H9 (cell line): Measurements from ENCODE around the gene RAC2. TPM values are rescaled to one million over a fixed set of nuclear protein-coding genes. Genes with fewer than 3 reads are reported as not detected.

ENCODE experiments used
- DNase-seq: peaks from one replicate; pipeline ENCODE4 v3.0.0-alpha.2; 2017
- H2AFZ ChIP-seq: one replicate; pipeline ENCODE4 v1.6.1; 2013; ENCODE audit warnings: mild to moderate bottlenecking, low read length, control low read depth, moderate library complexity
- H2AK5ac ChIP-seq: 2 replicates; pipeline ENCODE4 v1.6.1; 2013; ENCODE audit warnings: low read length, control low read depth, mixed read lengths; ENCODE audit not compliant: insufficient read length
- H2BK120ac ChIP-seq: one replicate; pipeline ENCODE4 v1.6.1; 2013; ENCODE audit warnings: low read depth, mild to moderate bottlenecking, low read length, control low read depth, inconsistent platforms; ENCODE audit not compliant: poor library complexity, severe bottlenecking
- H2BK12ac ChIP-seq: 2 replicates; pipeline ENCODE4 v1.6.1; 2013; ENCODE audit warnings: low read length, control low read depth, mixed read lengths, low read depth; ENCODE audit not compliant: insufficient read length
- H2BK15ac ChIP-seq: 2 replicates; pipeline ENCODE4 v1.6.1; 2013; ENCODE audit warnings: low read depth, low read length, control low read depth
- H2BK20ac ChIP-seq: one replicate; pipeline ENCODE4 v1.6.1; 2013; ENCODE audit warnings: low read depth, mild to moderate bottlenecking, low read length, control low read depth, inconsistent platforms; ENCODE audit not compliant: poor library complexity, severe bottlenecking
- H2BK5ac ChIP-seq: 2 replicates; pipeline ENCODE4 v1.6.1; 2013; ENCODE audit warnings: low read length, control low read depth, mixed read lengths; ENCODE audit not compliant: insufficient read length
- H3K14ac ChIP-seq: 2 replicates; pipeline ENCODE4 v1.6.1; 2013; ENCODE audit warnings: low read length, control low read depth; ENCODE audit not compliant: insufficient read depth
- H3K18ac ChIP-seq: 2 replicates; pipeline ENCODE4 v1.6.1; 2013; ENCODE audit warnings: low read depth, mild to moderate bottlenecking, mixed read lengths, low read length, control low read depth; ENCODE audit not compliant: insufficient read length
- H3K23ac ChIP-seq: 2 replicates; pipeline ENCODE4 v1.6.1; 2013; ENCODE audit warnings: low read length, control low read depth, mixed read lengths, low read depth; ENCODE audit not compliant: insufficient read length
- H3K23me2 ChIP-seq: 2 replicates; pipeline ENCODE4 v1.6.1; 2013; ENCODE audit warnings: low read depth, mild to moderate bottlenecking, mixed read lengths, low read length, control low read depth; ENCODE audit not compliant: insufficient read length, poor library complexity, severe bottlenecking
- H3K27ac ChIP-seq: 2 replicates; pipeline ENCODE4 v1.5.1; 2013; ENCODE audit warnings: low read length, control low read depth, mixed read lengths, low read depth; ENCODE audit not compliant: insufficient read length
- H3K27me3 ChIP-seq: 2 replicates; pipeline ENCODE4 v1.6.1; 2013; ENCODE audit warnings: low read length, control low read depth, inconsistent platforms; ENCODE audit not compliant: insufficient read depth
- H3K4ac ChIP-seq: 2 replicates; pipeline ENCODE4 v1.6.1; 2013; ENCODE audit warnings: low read depth, mild to moderate bottlenecking, control low read depth, inconsistent platforms, low read length, moderate library complexity
- H3K4me1 ChIP-seq: 2 replicates; pipeline ENCODE4 v1.6.1; 2013; ENCODE audit warnings: low read length, control low read depth, inconsistent platforms; ENCODE audit not compliant: insufficient read depth
- H3K4me2 ChIP-seq: 2 replicates; pipeline ENCODE4 v1.6.1; 2013; ENCODE audit warnings: low read length, control low read depth, mixed read lengths; ENCODE audit not compliant: insufficient read length, insufficient read depth
- H3K56ac ChIP-seq: 2 replicates; pipeline ENCODE4 v1.6.1; 2013; ENCODE audit warnings: low read depth, mild to moderate bottlenecking, mixed read lengths, low read length, control low read depth; ENCODE audit not compliant: insufficient read length
- H3K79me1 ChIP-seq: 2 replicates; pipeline ENCODE4 v1.6.1; 2013; ENCODE audit warnings: low read depth, mild to moderate bottlenecking, moderate library complexity, low read length, control low read depth, inconsistent platforms; ENCODE audit not compliant: insufficient read depth, poor library complexity, severe bottlenecking
- H3K79me2 ChIP-seq: 2 replicates; pipeline ENCODE4 v1.6.1; 2013; ENCODE audit warnings: low read length, control low read depth, inconsistent platforms; ENCODE audit not compliant: insufficient read depth
- H3K9ac ChIP-seq: 2 replicates; pipeline ENCODE4 v1.6.1; 2013; ENCODE audit warnings: low read length, control low read depth, mixed read lengths; ENCODE audit not compliant: insufficient read length; ENCODE audit errors: extremely low read depth
- H3K9me3 ChIP-seq: one replicate; pipeline ENCODE4 v1.6.1; 2013; ENCODE audit warnings: low read depth, low read length, inconsistent platforms; ENCODE audit not compliant: control insufficient read depth
- H3T11ph ChIP-seq: one replicate; pipeline ENCODE4 v1.6.1; 2013; ENCODE audit warnings: mild to moderate bottlenecking, low read length, control low read depth, inconsistent platforms
- H4K20me1 ChIP-seq: one replicate; pipeline ENCODE4 v1.6.1; 2013; ENCODE audit not compliant: control insufficient read depth, insufficient read length, insufficient read depth
- H4K5ac ChIP-seq: 2 replicates; pipeline ENCODE4 v1.6.1; 2013; ENCODE audit warnings: low read depth, mild to moderate bottlenecking, mixed read lengths, low read length, control low read depth; ENCODE audit not compliant: insufficient read length
- H4K8ac ChIP-seq: replicated peaks from 2 replicates; pipeline ENCODE4 v1.6.1; 2013; ENCODE audit warnings: low read length, control low read depth, mixed read lengths, low read depth; ENCODE audit not compliant: insufficient read length
- H4K91ac ChIP-seq: 2 replicates; pipeline ENCODE4 v1.6.1; 2013; ENCODE audit warnings: low read depth, mild to moderate bottlenecking, moderate library complexity, mixed read lengths, low read length, control low read depth; ENCODE audit not compliant: insufficient read length
- H3K27ac Mint-ChIP-seq, 3 experiments: 2 replicates in 2 of 3; 3 replicates in 1 of 3; pipeline ENCODE4 v1.8.0; 2020 to 2021; ENCODE audit warnings: mixed read lengths in 3 of 3, mild to moderate bottlenecking in 1 of 3, moderate library complexity in 1 of 3
- H3K27me3 Mint-ChIP-seq: 2 replicates; pipeline ENCODE4 v1.8.0; 2021; ENCODE audit warnings: low read depth, mild to moderate bottlenecking, moderate library complexity, mixed read lengths
- H3K36me3 Mint-ChIP-seq, 3 experiments: 2 replicates in 2 of 3; 3 replicates in 1 of 3; pipeline ENCODE4 v1.8.0; 2020 to 2021; ENCODE audit warnings: low read depth in 3 of 3, mixed read lengths in 3 of 3; ENCODE audit not compliant: insufficient read depth in 1 of 3
- H3K4me1 Mint-ChIP-seq, 2 experiments: 2 replicates each; pipeline ENCODE4 v1.8.0; 2020; ENCODE audit warnings: mixed read lengths in 2 of 2
- H3K4me3 Mint-ChIP-seq, 2 experiments: 2 replicates in 1 of 2; 3 replicates in 1 of 2; pipeline ENCODE4 v1.8.0; 2020 to 2021; ENCODE audit warnings: mild to moderate bottlenecking in 2 of 2, mixed read lengths in 2 of 2, moderate library complexity in 1 of 2
- H3K9me3 Mint-ChIP-seq, 2 experiments: 2 replicates in 1 of 2; 3 replicates in 1 of 2; pipeline ENCODE4 v1.8.0; 2020; ENCODE audit warnings: mild to moderate bottlenecking in 2 of 2, mixed read lengths in 2 of 2, moderate library complexity in 1 of 2
- CTCF ChIP-seq: fragments of 200-600 bp; sonication (generic); conservative IDR thresholded peaks from 3 replicates; pipeline ENCODE4 v1.8.0; 2021; ENCODE audit warnings: antibody characterized with exemption, mild to moderate bottlenecking
- WGBS: extraction: QIAGEN DNeasy Blood & Tissue Kit; methylation state at CpG from one replicate; pipeline ENCODE4 v1.1.7; 2013; ENCODE audit warnings: missing lambda C conversion rate, low lambda C conversion rate, mixed read lengths; ENCODE audit not compliant: insufficient read length; ENCODE audit errors: extremely low coverage; 5-methylcytosine and 5-hydroxymethylcytosine counted together
- total RNA-seq: library from RNA; stranded (reverse); gene quantifications from 2 replicates; pipeline ENCODE4 v1.2.1, GENCODE V29; 2021

Gene RAC2
- total RNA-seq, 1 experiment from 2014 or later, result 2.8 TPM

DNA sequence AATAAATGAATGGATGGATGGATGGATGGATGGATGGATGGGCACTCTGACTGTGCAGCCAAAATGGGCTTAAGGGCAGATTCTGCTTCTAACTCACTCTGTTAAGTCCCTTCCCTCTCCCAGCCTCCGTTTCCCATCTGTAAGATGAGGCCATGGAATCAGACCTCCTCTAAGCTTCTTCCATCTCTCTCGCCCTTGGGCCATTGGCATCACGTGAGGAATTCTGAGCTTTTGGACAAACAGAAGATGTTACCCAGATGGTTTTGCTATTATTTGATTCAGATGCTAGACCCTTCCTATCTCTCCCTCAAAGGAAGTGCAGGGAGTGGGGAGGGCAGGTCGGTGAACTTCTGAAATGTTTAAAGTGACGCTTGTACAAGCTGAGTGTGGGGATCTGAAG, 34.2 kb upstream of the RAC2 start:
- Histone ChIP-seq H3K56ac (no peak overlapping the region), H3K79me1 (no peaks in the 10 kb centered on the region), H2AFZ (no peak overlapping the region), H3K14ac (no peak overlapping the region), H3K4ac (no peak overlapping the region), H2BK15ac (no peak overlapping the region), H2BK12ac (no peak overlapping the region), H3K9ac (no peak overlapping the region), H3K4me1 (no peaks in the 10 kb centered on the region), H4K5ac (no peak overlapping the region), H3K27ac (no peak overlapping the region), H2BK20ac (no peak overlapping the region), H4K91ac (no peak overlapping the region), H2BK120ac (no peak overlapping the region), H3T11ph (no peak overlapping the region), H3K79me2 (no peaks in the 10 kb centered on the region), H3K9me3 (no peaks in the 10 kb centered on the region), H3K4me2 (no peak overlapping the region), H4K20me1 (no peaks in the 10 kb centered on the region), H4K8ac (no peak overlapping the region), H3K23me2 (no peaks in the 10 kb centered on the region), H2AK5ac (no peak overlapping the region), H3K27me3 (no peaks in the 10 kb centered on the region), H3K18ac (no peak overlapping the region), H3K23ac (no peak overlapping the region), H2BK5ac (no peak overlapping the region)
- Mint-ChIP-seq H3K27ac (no peak overlapping the region), H3K4me3 (no peak overlapping the region), H3K36me3 (no peaks in the 10 kb centered on the region; a peak in 1 of 7 replicates), H3K27me3 (peaks cover 32% of the 10 kb centered on the region), H3K9me3 (no peaks in the 10 kb centered on the region), H3K4me1 (peaks cover 6 to 13% of the 10 kb centered on the region in 2 experiments)
- no peak for DNase-seq
- no CpG with 5 or more reads among the region's 5 CpGs for WGBS
- no peak for TF ChIP-seq CTCF
